Liver (tissue), 9 donors: Measurements from ENCODE around the gene SYT15. TPM values are rescaled to one million over a fixed set of nuclear protein-coding genes. Genes with fewer than 3 reads are reported as not detected.

Experiments
- DNase-seq: peaks from one replicate; pipeline ENCODE4 v3.0.0-alpha.2; 2017; ENCODE audit warnings: low spot score
- H3K27ac ChIP-seq, 2 donors: one replicate each; pipeline ENCODE4 v1.7.0; 2013; ENCODE audit warnings: inconsistent platforms in 2 of 2, low read length in 2 of 2, control low read depth in 1 of 2, low read depth in 1 of 2, mild to moderate bottlenecking in 1 of 2
- H3K27me3 ChIP-seq, 4 donors: one replicate each; pipeline versions ENCODE4 v1.6.1 to v1.7.0; 2013; ENCODE audit warnings: low read length in 3 of 4, inconsistent platforms in 1 of 4, mild to moderate bottlenecking in 1 of 4, moderate library complexity in 1 of 4; ENCODE audit not compliant: control insufficient read depth in 4 of 4, insufficient read depth in 4 of 4
- H3K36me3 ChIP-seq, 4 donors: one replicate each; pipeline versions ENCODE4 v1.6.1 to v1.7.0; 2013; ENCODE audit warnings: low read length in 3 of 4, mild to moderate bottlenecking in 3 of 4, low read depth in 1 of 4, moderate library complexity in 1 of 4; ENCODE audit not compliant: control insufficient read depth in 4 of 4, insufficient read depth in 3 of 4
- H3K4me1 ChIP-seq, 4 donors: one replicate each; pipeline versions ENCODE4 v1.6.1 to v1.7.0; 2013; ENCODE audit warnings: low read length in 3 of 4, mild to moderate bottlenecking in 3 of 4, moderate library complexity in 1 of 4; ENCODE audit not compliant: control insufficient read depth in 4 of 4, insufficient read depth in 4 of 4
- H3K4me3 ChIP-seq, 3 donors: one replicate each; pipeline versions ENCODE4 v1.6.1 to v1.7.0; 2013; ENCODE audit warnings: low read length in 3 of 3, control low read depth in 1 of 3, low read depth in 1 of 3, mild to moderate bottlenecking in 1 of 3
- H3K9ac ChIP-seq, 2 donors: one replicate each; pipeline ENCODE4 v1.7.0; 2013; ENCODE audit warnings: low read length in 2 of 2, mild to moderate bottlenecking in 2 of 2, moderate library complexity in 2 of 2, control low read depth in 1 of 2, low read depth in 1 of 2
- H3K9me3 ChIP-seq, 4 donors: one replicate each; pipeline versions ENCODE4 v1.6.1 to v1.7.0; 2013; ENCODE audit warnings: low read length in 3 of 4; ENCODE audit not compliant: control insufficient read depth in 4 of 4
- ATF3 ChIP-seq: IDR thresholded peaks from 2 replicates; pipeline ENCODE4 v1.6.1; 2016; ENCODE audit warnings: antibody characterized with exemption
- EGR1 ChIP-seq, 2 donors: IDR thresholded peaks; 2 replicates each; pipeline ENCODE4 v1.6.1; 2016 to 2018; ENCODE audit warnings: antibody characterized with exemption in 2 of 2, low read depth in 2 of 2
- FOXA1 ChIP-seq: IDR thresholded peaks from 2 replicates; pipeline ENCODE4 v1.6.1; 2016; ENCODE audit warnings: antibody characterized with exemption
- FOXA2 ChIP-seq: IDR thresholded peaks from 2 replicates; pipeline ENCODE4 v1.6.1; 2016; ENCODE audit warnings: antibody characterized with exemption
- GABPA ChIP-seq, 2 donors: IDR thresholded peaks in 1 of 2; conservative IDR thresholded peaks in 1 of 2; 2 replicates each; pipeline ENCODE4 v1.6.1; 2016; ENCODE audit warnings: antibody characterized with exemption in 2 of 2, mild to moderate bottlenecking in 1 of 2, moderate library complexity in 1 of 2
- HNF4A ChIP-seq, 2 donors: conservative IDR thresholded peaks; 2 replicates each; pipeline ENCODE4 v1.6.1; 2016; ENCODE audit warnings: antibody characterized with exemption in 2 of 2, mild to moderate bottlenecking in 2 of 2
- HNF4G ChIP-seq: IDR thresholded peaks from 2 replicates; pipeline ENCODE4 v1.6.1; 2016; ENCODE audit warnings: antibody characterized with exemption
- JUND ChIP-seq, 2 donors: IDR thresholded peaks; 2 replicates each; pipeline ENCODE4 v1.6.1; 2016; ENCODE audit warnings: antibody characterized with exemption in 2 of 2
- MAX ChIP-seq: IDR thresholded peaks from 2 replicates; pipeline ENCODE4 v1.6.1; 2016; ENCODE audit warnings: antibody characterized with exemption
- NR2F2 ChIP-seq: IDR thresholded peaks from 2 replicates; pipeline ENCODE4 v1.6.1; 2016; ENCODE audit warnings: antibody characterized with exemption
- RAD21 ChIP-seq, 2 donors: IDR thresholded peaks; 2 replicates each; pipeline ENCODE4 v1.6.1; 2016; ENCODE audit warnings: antibody characterized with exemption in 2 of 2, mild to moderate bottlenecking in 2 of 2
- REST ChIP-seq: IDR thresholded peaks from 2 replicates; pipeline ENCODE4 v1.6.1; 2016; ENCODE audit warnings: antibody characterized with exemption, mild to moderate bottlenecking
- RXRA ChIP-seq, 2 donors: IDR thresholded peaks; 2 replicates each; pipeline ENCODE4 v1.6.1; 2017 to 2018; ENCODE audit warnings: antibody characterized with exemption in 2 of 2, mild to moderate bottlenecking in 1 of 2
- SP1 ChIP-seq: IDR thresholded peaks from 2 replicates; pipeline ENCODE4 v1.6.1; 2018; ENCODE audit warnings: antibody characterized with exemption, mild to moderate bottlenecking
- TAF1 ChIP-seq: conservative IDR thresholded peaks from 2 replicates; pipeline ENCODE4 v1.6.1; 2016; ENCODE audit warnings: antibody characterized with exemption, mild to moderate bottlenecking
- YY1 ChIP-seq: IDR thresholded peaks from 2 replicates; pipeline ENCODE4 v1.6.1; 2016; ENCODE audit warnings: antibody characterized with exemption, mild to moderate bottlenecking
- ZBTB33 ChIP-seq: IDR thresholded peaks from 2 replicates; pipeline ENCODE4 v1.6.1; 2016; ENCODE audit warnings: antibody characterized with exemption
- WGBS: extraction: QIAGEN DNeasy Blood & Tissue Kit; methylation state at CpG from one replicate; pipeline ENCODE4 v1.1.7; 2013; 5-methylcytosine and 5-hydroxymethylcytosine counted together
- polyA plus RNA-seq, 2 donors: library from polyadenylated mRNA; stranded (reverse) in 1 of 2; unstranded in 1 of 2; fragments of 200-250 nt in 1 of 2; fragments of >200 nt in 1 of 2; fragmentation: Nextera tagmentation in 1 of 2; extraction: Ambion mirVana in 1 of 2; gene quantifications; one replicate each; pipeline versions ENCODE4 v1.2.1 to v1.2.3, GENCODE V29; 2013 to 2015
- total RNA-seq, 2 donors: library from RNA; depleted of rRNA; stranded (reverse); fragments of >200 nt; gene quantifications; one replicate each; pipeline ENCODE4 v1.2.3, GENCODE V29; 2014
- donor health status: healthy.
- donor health status: healthy.
- donor health status: healthy.
- donor health status: healthy.
- donor health status: healthy.

The SYT15 gene
- total and polyA plus RNA-seq, 4 donors: 0.35 to 1.8 (median 0.78) TPM

- no peak overlapping the region for H3K27ac ChIP-seq
- TF ChIP-seq YY1 (no peak), JUND (IDR thresholded peaks at IDR 0.05) (no peak), NR2F2 (no peak), HNF4A (conservative IDR thresholded peaks at IDR 0.05) (no peak), FOXA1 (no peak), GABPA (IDR thresholded peaks at IDR 0.05 in 1 of 2, conservative IDR thresholded peaks at IDR 0.05 in 1 of 2) (no peak), HNF4G (no peak), FOXA2 (no peak), MAX (no peak), TAF1 (no peak), ATF3 (no peak), SP1 (no peak), RXRA (IDR thresholded peaks at IDR 0.05) (no peak)
- H3K9me3 ChIP-seq: no peaks in the 10 kb centered on the region
- H3K9ac ChIP-seq: no peak overlapping the region
- H3K4me1 ChIP-seq: peaks cover 3 to 5% (median 4%) of the 10 kb centered on the region in 4 donors
- peaks cover 4 to 12% (median 6%) of the 10 kb centered on the region in 4 donors for H3K27me3 ChIP-seq
- no peak for DNase-seq
- WGBS: 16% methylated on average over 1 of the region's 1 CpG
- no peak overlapping the region for H3K4me3 ChIP-seq
- H3K36me3 ChIP-seq: no peaks in the 10 kb centered on the region
Observed at GRCh38 chr10:46558122-46558391, 20.9 kb upstream of the SYT15 start.

GRCh38 chr10:46558392-46559185, 20.3 kb upstream of the SYT15 start:
- Histone ChIP-seq H3K4me3 (no peak overlapping the region), H3K4me1 (peaks cover 3 to 5% (median 4%) of the 10 kb centered on the region in 4 donors), H3K9me3 (no peaks in the 10 kb centered on the region), H3K36me3 (no peaks in the 10 kb centered on the region), H3K9ac (no peak overlapping the region), H3K27ac (no peak overlapping the region), H3K27me3 (peaks cover 4 to 12% (median 6%) of the 10 kb centered on the region in 4 donors)
- WGBS: 53% methylated on average over 9 of the region's 9 CpGs
- no peak for DNase-seq
- TF ChIP-seq RAD21 (IDR thresholded peaks at IDR 0.05) (no peak), MAX (no peak), SP1 (no peak), NR2F2 (no peak), GABPA (IDR thresholded peaks at IDR 0.05 in 1 of 2, conservative IDR thresholded peaks at IDR 0.05 in 1 of 2) (no peak), REST (no peak), TAF1 (no peak), EGR1 (IDR thresholded peaks at IDR 0.05; ENCODE audit: low read depth in 2 of 2) (no peak), FOXA1 (no peak), JUND (IDR thresholded peaks at IDR 0.05) (no peak), ZBTB33 (no peak), HNF4A (conservative IDR thresholded peaks at IDR 0.05) (no peak), YY1 (no peak)
